SK-N-MC (cell line): Measurements from ENCODE around the gene C16orf95.
"Not testable (repeated sequence)": the region's sequence is repeated elsewhere in the genome, so short reads cannot be mapped to it uniquely, and the experiment has no call there.

Experiments used
- DNase-seq: peaks from one replicate; pipeline ENCODE4 v3.0.0-alpha.2; 2011; ENCODE audit warnings: low read depth, low spot score
- H3K27ac ChIP-seq: fragments of 200-600 bp; sonication (generic); 2 replicates; pipeline ENCODE4 v1.5.1; 2016; ENCODE audit warnings: mixed run types
- H3K36me3 ChIP-seq: fragments of 200-600 bp; sonication (generic); 2 replicates; pipeline ENCODE4 v1.6.1; 2017; ENCODE audit warnings: antibody characterized with exemption, low read length, mixed read lengths; ENCODE audit not compliant: insufficient read depth
- H3K4me3 ChIP-seq: fragments of 200-600 bp; sonication (generic); 2 replicates; pipeline ENCODE4 v1.5.1; 2016
- H3K9ac ChIP-seq: fragments of 200-600 bp; sonication (generic); 2 replicates; pipeline ENCODE4 v1.8.0; 2017; ENCODE audit warnings: mixed run types, mixed read lengths; ENCODE audit not compliant: insufficient read length
- H3K9me3 ChIP-seq: fragments of 200-600 bp; sonication (generic); 2 replicates; pipeline ENCODE4 v1.6.1; 2017; ENCODE audit warnings: low read depth, mild to moderate bottlenecking, antibody characterized with exemption, low read length, moderate library complexity, mixed read lengths
- EZH2 ChIP-seq: fragments of 200-600 bp; sonication (generic); IDR thresholded peaks from one replicate; pipeline ENCODE4 v1.6.1; 2017; ENCODE audit warnings: antibody characterized with exemption
- FOXP2 ChIP-seq: optimal IDR thresholded peaks from 2 replicates; pipeline ENCODE3; 2011; ENCODE audit warnings: mild to moderate bottlenecking, moderate library complexity; ENCODE audit not compliant: insufficient read depth; ENCODE audit errors: extremely low read length, control extremely low read depth
- POLR2AphosphoS5 ChIP-seq: IDR thresholded peaks from 2 replicates; pipeline ENCODE4 v1.6.1; 2012; ENCODE audit warnings: mild to moderate bottlenecking, low read depth, low read length, borderline replicate concordance

Gene C16orf95, protein sequence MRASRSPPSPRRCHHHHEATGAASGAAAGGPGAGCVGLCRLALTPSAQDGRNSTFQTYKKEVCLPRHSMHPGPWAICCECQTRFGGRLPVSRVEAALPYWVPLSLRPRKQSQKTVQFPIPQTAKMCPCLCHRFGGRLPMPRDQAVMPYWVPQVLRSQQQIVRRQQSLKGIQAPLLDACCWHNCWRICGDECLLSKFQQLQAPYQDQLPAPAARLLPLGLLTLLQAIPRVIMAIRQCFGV

DNA sequence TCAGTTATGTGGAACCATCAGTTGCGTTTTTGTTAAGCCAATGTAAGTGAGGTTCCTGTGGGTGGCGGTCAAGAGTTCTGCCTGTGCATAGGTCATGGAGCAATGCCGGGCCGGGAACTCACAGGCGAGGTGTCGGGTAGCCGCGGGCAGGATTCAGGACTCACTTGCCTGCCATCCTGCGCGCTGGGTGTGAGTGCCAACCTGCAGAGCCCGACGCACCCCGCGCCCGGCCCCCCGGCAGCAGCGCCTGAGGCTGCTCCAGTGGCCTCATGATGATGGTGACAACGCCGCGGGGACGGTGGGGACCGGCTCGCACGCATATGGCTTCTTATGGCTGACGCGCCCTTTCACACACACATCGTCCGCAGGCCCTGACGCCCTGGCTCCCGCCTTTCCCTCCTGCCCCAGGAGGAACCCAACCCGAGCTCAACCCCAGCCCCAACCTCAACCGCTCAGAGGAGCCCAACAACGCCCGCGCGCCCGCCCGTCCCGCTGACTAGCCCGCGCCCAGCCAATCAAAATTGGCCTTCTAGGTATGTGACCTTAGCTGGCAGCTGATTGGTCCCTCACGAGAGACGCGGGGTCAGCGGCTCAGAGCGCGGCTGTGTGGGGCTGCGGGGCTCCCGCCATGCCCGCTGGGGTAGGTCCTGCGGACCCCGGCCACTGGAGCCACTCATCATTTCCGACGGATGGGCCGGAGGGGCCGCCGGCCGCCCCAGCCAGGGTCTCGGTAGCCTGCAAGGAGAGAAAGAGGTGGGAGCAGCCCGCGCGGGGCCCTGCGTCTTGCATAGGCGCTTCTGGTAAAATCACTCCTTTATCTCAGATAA, at the start of gene C16orf95:
TSS of gene C16orf95 (minus strand) at position 470 of the 827 bp plus-strand sequence. CDS start at position 320, 150 bp downstream.
- no peak for TF ChIP-seq EZH2
- peak; percentile 76 for TF ChIP-seq POLR2AphosphoS5
- Histone ChIP-seq H3K9ac (peak within 1 kb of the TSS; percentile 97), H3K27ac (peak within 1 kb of the TSS; percentile 71; the same call in 1 of the 2 replicates), H3K4me3 (peak within 1 kb of the TSS; percentile 85), H3K9me3 (no peaks in the 10 kb centered on the region), H3K36me3 (no peaks in the 10 kb centered on the region)
- DNase-seq = peak; percentile 24

DNA sequence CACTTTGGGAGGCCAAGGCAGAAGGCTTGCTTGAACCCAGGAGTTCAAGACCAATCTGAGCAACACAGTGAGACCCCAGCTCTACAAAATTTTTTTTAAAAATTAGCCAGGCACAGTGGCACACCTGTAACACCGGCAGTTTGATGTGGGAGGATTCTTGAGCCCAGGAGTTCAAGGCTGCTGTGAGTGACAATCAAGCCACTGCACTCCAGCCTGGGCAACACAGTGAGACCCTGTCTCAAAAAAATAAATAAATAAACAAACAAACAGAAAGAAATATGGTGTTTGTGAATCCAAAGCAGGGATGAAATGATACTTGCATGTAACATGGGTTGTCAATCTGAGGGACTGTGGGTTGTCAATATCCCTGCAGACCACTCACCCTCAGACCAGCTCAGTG, 49.7 kb upstream of the C16orf95 start:
- H3K36me3 ChIP-seq = no peaks in the 10 kb centered on the region
- H3K9ac ChIP-seq = no peak overlapping the region
- H3K27ac ChIP-seq = no peak overlapping the region
- TF ChIP-seq FOXP2 (no peak), POLR2AphosphoS5 (no peak), EZH2 (no peak)
- no peaks in the 10 kb centered on the region for H3K9me3 ChIP-seq
- no peak for DNase-seq
- H3K4me3 ChIP-seq = no peak overlapping the region

DNA sequence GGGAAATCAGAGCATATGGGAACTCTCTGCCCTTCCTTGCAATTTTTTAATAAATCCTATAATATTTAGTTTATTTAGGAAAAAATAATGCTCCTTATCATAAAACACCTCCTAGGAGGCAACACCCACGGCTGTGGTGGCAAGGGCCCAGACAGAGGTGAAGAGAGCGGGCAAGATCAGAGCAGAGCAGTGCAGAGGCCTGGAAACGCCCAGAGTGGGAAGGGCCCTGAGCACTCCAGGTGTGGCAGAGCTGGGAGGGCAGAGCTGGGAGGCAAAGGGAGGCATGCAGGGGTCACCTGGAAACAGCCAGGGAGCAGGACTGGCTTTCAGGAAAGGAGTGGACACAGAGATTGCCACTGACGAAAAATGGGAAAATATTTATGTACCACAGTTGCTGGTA, 49.1 kb upstream of the C16orf95 start:
- TF ChIP-seq POLR2AphosphoS5 (no peak), EZH2 (no peak), FOXP2 (no peak)
- Histone ChIP-seq H3K27ac (no peak overlapping the region), H3K4me3 (no peak overlapping the region), H3K36me3 (no peaks in the 10 kb centered on the region), H3K9ac (no peak overlapping the region), H3K9me3 (no peaks in the 10 kb centered on the region)
- DNase-seq = no peak

DNA sequence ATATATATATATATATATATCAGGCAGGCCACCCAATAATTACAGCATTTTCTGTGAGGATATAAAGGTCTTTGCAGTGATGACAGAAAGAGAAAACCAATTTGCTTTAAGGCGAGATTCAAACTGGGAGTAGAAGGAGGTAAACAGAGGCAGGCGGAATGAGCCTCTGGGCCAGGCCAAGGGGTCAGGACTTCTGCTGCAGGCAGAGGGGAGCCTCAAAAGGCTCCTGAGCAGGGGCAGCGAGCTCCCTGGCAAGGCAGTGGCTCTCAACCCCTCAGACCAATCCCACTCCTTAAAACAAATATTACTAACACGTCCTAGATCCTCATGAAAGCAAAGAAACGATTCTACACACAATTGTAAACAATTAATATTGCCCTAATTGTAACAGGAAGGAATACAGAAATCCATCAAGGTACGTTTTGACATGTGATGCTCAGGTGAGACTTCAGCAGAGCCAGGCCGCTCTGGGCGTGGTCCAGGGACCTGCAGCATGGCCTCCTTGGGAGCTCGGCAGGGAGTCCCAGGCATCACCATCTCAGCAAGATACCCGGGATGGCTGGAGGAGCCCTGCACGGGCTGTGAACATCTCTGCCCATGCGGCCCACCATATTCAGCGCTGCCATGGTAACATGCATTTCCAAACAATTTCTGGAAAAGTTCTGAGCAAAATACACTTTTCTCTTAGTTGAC, 48.0 kb upstream of the C16orf95 start:
- Histone ChIP-seq H3K27ac (no peak overlapping the region), H3K9me3 (no peaks in the 10 kb centered on the region), H3K9ac (no peak overlapping the region), H3K36me3 (no peaks in the 10 kb centered on the region), H3K4me3 (no peak overlapping the region)
- DNase-seq = no peak
- TF ChIP-seq EZH2 (no peak), FOXP2 (no peak), POLR2AphosphoS5 (no peak)

DNA sequence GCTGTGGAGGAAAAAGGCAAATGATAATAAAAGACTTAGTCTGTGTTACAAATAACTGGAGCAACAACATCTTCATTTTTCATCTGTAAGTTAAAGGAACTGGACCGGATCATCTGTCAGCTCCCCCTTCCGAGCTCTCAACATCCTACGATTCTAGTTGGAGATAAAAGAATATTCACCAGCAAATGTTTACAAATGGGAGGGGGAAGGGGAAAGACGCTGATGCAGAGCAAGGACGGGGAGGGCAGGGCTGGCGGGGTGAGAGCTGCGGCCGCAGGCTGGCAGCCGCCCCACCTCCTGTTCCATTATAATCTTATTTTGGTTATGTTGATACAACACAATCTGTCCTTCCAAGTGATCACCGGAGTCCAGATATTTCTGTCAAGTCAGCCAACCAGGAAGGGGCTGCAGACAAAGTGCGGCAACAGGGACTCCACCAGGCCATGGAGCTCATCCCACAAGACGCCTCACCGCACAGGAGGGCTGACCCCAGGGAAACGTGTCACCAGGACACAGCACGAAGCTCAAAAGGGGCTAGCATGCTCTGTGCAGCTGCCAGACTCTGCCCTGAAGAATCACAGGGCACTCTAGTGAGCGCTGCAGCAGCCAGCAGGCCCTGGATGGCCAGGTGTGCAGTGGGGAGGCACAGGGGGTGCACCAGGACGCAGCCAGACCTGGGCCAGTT, 46.7 kb upstream of the C16orf95 start:
- no peaks in the 10 kb centered on the region for H3K36me3 ChIP-seq
- DNase-seq = no peak
- H3K4me3 ChIP-seq = no peak overlapping the region
- H3K27ac ChIP-seq = no peak overlapping the region
- TF ChIP-seq EZH2 (no peak), FOXP2 (no peak), POLR2AphosphoS5 (no peak)
- H3K9ac ChIP-seq = no peak overlapping the region
- no peaks in the 10 kb centered on the region for H3K9me3 ChIP-seq

DNA sequence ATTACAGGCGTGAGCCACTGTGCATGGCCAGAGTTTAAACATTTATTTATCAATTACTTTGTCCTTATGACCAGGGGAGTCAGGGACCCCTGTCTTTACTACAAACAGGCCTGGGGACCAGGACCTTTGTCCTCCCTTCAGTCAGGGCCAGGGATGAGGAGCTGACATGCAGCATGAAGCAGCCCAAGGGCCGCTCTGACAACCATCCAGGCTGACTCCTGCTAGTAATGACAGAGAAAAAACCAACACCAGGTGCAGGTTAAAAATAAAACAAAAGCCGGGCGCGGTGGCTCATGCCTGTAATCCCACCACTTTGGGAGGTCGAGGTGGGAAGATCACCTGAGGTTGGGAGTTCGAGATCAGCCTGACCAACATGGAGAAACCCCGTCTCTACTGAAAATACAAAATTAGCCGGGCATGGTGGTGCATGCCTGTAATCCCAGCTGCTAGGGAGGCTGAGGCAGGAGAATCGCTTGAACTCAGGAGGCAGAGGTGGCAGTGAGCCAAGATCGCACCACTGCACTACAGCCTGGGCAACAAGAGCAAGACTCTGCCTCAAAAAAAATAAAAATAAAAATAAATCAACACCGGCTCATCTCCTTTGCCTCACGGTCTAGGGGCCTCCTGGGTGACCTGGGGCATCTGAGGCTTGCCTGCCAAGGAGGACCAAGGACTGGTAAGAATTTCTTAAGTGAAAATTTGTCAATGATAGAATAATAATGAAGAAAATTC, 45.8 kb upstream of the C16orf95 start:
- not testable (repeated sequence) for H3K9me3 ChIP-seq, DNase-seq, H3K9ac ChIP-seq, H3K4me3 ChIP-seq, H3K27ac ChIP-seq, H3K36me3 ChIP-seq

DNA sequence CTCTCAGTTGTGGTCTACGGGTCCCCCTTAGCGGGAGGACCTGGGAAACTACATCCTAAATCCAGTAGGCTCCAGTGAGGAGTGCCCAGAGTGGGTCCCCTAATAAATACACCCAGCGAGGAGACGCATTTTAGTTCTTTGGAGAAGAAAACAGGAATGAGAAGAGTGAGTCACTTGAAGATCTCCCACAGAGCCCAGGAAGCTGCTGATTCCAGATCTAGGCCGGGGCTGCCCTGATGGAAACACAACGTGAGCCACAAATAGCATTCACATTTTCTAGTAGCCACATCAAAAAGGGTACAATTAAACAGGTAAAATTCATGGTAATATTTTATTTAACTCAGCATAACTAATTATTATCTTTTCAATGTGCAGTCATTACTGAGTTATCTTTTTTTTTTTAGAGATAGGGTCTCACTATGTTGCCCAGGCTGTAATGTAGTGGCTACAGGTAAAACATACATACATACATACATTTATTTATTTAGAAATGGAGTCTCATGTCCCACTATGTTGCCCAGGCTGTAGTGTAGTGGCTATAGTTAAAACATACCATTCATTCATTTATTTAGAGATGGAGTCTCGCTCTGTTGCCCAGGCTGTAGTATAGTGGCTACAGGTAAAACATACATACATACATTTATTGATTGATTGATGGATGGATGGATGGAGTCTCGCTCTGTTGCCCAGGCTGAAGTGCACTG, 44.9 kb upstream of the C16orf95 start:
- no peak overlapping the region for H3K9ac ChIP-seq
- DNase-seq = no peak
- no peaks in the 10 kb centered on the region for H3K9me3 ChIP-seq
- no peak overlapping the region for H3K4me3 ChIP-seq
- no peak for TF ChIP-seq FOXP2
- TF ChIP-seq EZH2 = no peak
- no peak for TF ChIP-seq POLR2AphosphoS5
- H3K27ac ChIP-seq = no peak overlapping the region
- H3K36me3 ChIP-seq = no peaks in the 10 kb centered on the region; the same call in 1 of the 2 replicates
